ENCODE measurements around the gene FOXP1.

DNA sequence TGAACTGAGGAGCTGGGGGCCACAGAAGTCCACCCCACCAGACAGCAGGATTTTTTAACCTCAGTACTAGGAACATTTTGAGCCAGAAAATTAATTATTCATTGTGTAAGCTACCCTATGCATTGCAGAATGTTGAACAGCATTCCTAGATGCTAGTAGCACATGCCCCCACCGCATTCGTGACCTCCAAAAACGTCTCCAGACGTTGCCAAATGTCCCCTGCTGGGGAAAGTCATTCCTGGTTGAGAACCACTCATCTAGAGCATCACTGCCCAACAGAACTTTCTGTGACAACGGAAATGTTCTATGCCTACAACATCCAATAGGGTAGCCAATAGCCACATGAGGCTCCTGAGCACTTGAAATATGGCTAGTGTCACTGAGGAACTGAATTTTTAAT lies 333.5 kb downstream of the FOXP1 start:
- TF ChIP-seq, protein P1, sequence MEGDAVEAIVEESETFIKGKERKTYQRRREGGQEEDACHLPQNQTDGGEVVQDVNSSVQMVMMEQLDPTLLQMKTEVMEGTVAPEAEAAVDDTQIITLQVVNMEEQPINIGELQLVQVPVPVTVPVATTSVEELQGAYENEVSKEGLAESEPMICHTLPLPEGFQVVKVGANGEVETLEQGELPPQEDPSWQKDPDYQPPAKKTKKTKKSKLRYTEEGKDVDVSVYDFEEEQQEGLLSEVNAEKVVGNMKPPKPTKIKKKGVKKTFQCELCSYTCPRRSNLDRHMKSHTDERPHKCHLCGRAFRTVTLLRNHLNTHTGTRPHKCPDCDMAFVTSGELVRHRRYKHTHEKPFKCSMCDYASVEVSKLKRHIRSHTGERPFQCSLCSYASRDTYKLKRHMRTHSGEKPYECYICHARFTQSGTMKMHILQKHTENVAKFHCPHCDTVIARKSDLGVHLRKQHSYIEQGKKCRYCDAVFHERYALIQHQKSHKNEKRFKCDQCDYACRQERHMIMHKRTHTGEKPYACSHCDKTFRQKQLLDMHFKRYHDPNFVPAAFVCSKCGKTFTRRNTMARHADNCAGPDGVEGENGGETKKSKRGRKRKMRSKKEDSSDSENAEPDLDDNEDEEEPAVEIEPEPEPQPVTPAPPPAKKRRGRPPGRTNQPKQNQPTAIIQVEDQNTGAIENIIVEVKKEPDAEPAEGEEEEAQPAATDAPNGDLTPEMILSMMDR (IDR thresholded peaks at IDR 0.05): no peak
- no peak for TF ChIP-seq POLR2A (IDR thresholded peaks at IDR 0.05)
